Measurements from ENCODE around the gene TNIP3. TPM values are rescaled to one million over a fixed set of nuclear protein-coding genes. Genes with fewer than 3 reads are reported as not detected.
A peak's percentile ranks its signal among the peaks of the same experiment; 100 is the strongest.

Gene TNIP3
- total and polyA plus RNA-seq, 2 of the 4 experiments (the other 2 are of a cell fraction): 0.10 to 0.18 TPM

DNA sequence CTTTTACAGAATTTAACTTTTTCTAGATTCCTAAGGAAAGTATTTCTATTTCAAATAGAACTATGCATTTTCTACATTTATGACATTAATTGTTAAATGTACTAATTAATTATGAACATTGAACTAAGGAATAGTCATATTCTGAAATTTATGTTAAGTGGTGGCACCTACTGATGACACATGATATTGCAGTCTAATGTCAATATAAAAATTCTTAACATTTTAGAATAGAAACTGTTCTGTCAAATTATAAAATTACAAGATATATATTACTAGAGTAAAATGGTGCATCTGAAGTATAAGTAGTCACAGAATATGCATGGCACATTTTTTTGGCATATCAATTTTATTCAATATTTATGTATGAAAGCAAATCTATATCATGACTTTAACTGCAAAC, 51.6 kb downstream of the TNIP3 start:
- H3K4ac ChIP-seq (ENCODE audit: low read depth, low read length): no peak overlapping the region
- H3K9me3 ChIP-seq (ENCODE audit: control insufficient read depth, insufficient read depth, low read length): no peaks in the 10 kb centered on the region
- H3K9me1 ChIP-seq (ENCODE audit: insufficient read depth, low read length): no peaks in the 10 kb centered on the region
- no peak overlapping the region for H2BK20ac ChIP-seq (ENCODE audit: low read depth, low read length)
- ChIA-PET CTCF (no interaction called here), POLR2A (ENCODE audit: unreplicated experiment) (no interaction called here)
- no peaks in the 10 kb centered on the region for H3K4me1 ChIP-seq (ENCODE audit: control insufficient read depth, insufficient read depth, low read length)
- dilution Hi-C loops (cut with HindIII; ENCODE audit: low sequenced_read_pairs, unreplicated experiment) (no loop called here), in situ Hi-C loops (cut with MboI; ENCODE audit: low sequenced_read_pairs) (no loop called here), intact Hi-C loops (cut with micrococcal nuclease) (no loop called here)
- no peak overlapping the region for H3K27ac ChIP-seq (ENCODE audit: insufficient read depth, low read length)
- H2AFZ ChIP-seq (replicated peaks; ENCODE audit: low read length, poor library complexity): no peak overlapping the region
- no peak overlapping the region for H3K23ac ChIP-seq (ENCODE audit: low read depth, low read length)
- no TSS peak for BruUV-seq (replicated peaks)
- no peak overlapping the region for H3K4me2 ChIP-seq (ENCODE audit: low read depth, low read length)
- peaks cover 3% of the 10 kb centered on the region; the same call in 1 of the 2 replicates for H3K27me3 ChIP-seq (ENCODE audit: control insufficient read depth, insufficient read depth, low read length)
- H3K36me3 ChIP-seq (ENCODE audit: control insufficient read depth, insufficient read depth, low read length): no peaks in the 10 kb centered on the region
- no peak overlapping the region for H3K56ac ChIP-seq (ENCODE audit: extremely low read depth, insufficient read depth, low read length)
- ATAC-seq (ENCODE audit: low read depth) (no peak), DNase-seq (no peak)
- H4K91ac ChIP-seq (ENCODE audit: insufficient read depth, low read depth, low read length): no peak overlapping the region
- no peak overlapping the region for H4K5ac ChIP-seq (ENCODE audit: low read depth, low read length)
- no peak overlapping the region for H2AK5ac ChIP-seq (ENCODE audit: low read depth, low read length)
- H3K9ac ChIP-seq (ENCODE audit: low read depth, low read length): no peak overlapping the region
- H3K79me1 ChIP-seq (ENCODE audit: low read depth in 1 of 2, low read length in 2 of 2): no peaks in the 10 kb centered on the region
- H2BK120ac ChIP-seq (ENCODE audit: low read depth, low read length): no peak overlapping the region
- H2BK5ac ChIP-seq (ENCODE audit: low read depth, low read length, poor library complexity, severe bottlenecking): no peak overlapping the region
- TF ChIP-seq, protein P1, sequence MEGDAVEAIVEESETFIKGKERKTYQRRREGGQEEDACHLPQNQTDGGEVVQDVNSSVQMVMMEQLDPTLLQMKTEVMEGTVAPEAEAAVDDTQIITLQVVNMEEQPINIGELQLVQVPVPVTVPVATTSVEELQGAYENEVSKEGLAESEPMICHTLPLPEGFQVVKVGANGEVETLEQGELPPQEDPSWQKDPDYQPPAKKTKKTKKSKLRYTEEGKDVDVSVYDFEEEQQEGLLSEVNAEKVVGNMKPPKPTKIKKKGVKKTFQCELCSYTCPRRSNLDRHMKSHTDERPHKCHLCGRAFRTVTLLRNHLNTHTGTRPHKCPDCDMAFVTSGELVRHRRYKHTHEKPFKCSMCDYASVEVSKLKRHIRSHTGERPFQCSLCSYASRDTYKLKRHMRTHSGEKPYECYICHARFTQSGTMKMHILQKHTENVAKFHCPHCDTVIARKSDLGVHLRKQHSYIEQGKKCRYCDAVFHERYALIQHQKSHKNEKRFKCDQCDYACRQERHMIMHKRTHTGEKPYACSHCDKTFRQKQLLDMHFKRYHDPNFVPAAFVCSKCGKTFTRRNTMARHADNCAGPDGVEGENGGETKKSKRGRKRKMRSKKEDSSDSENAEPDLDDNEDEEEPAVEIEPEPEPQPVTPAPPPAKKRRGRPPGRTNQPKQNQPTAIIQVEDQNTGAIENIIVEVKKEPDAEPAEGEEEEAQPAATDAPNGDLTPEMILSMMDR (conservative IDR thresholded peaks at IDR 0.05; ENCODE audit: low read depth, low read length): peak; percentile 41
- TF ChIP-seq CEBPB (IDR thresholded peaks at IDR 0.05; ENCODE audit: low read depth, low read length): no peak
- peak; percentile 23; the same call in 1 of the 2 replicates for TF ChIP-seq SMC3 (IDR thresholded peaks at IDR 0.05; ENCODE audit: low read depth, low read length)
- no peak overlapping the region for H4K8ac ChIP-seq (ENCODE audit: low read depth in 2 of 2, low read length in 2 of 2)
- no peak overlapping the region for H2AK9ac ChIP-seq (replicated peaks; ENCODE audit: low read depth, low read length, poor library complexity)
- no peaks in the 10 kb centered on the region for H4K20me1 ChIP-seq (ENCODE audit: insufficient read depth, low read length)
- H3K4me3 ChIP-seq (ENCODE audit: insufficient read depth, low read depth, low read length): no peak overlapping the region
- H2BK15ac ChIP-seq (ENCODE audit: low read depth, low read length): no peak overlapping the region
- no peak overlapping the region for H3K18ac ChIP-seq (ENCODE audit: low read depth, low read length)
- no peak overlapping the region for H3K14ac ChIP-seq (replicated peaks; ENCODE audit: low read depth, low read length)
